HG02642 (cell line): ENCODE results near the gene POLR1A.

Source experiments
- ATAC-seq: cut with Tn5 transposase; IDR thresholded peaks from one replicate; pipeline ENCODE4 v1.9.1; 2021; ENCODE audit warnings: mild to moderate bottlenecking; ENCODE audit not compliant: unreplicated experiment, poor library complexity

The POLR1A gene

GRCh38 chr2:86066007-86066578, 39.6 kb downstream of the POLR1A start:
- ATAC-seq, result no peak

DNA sequence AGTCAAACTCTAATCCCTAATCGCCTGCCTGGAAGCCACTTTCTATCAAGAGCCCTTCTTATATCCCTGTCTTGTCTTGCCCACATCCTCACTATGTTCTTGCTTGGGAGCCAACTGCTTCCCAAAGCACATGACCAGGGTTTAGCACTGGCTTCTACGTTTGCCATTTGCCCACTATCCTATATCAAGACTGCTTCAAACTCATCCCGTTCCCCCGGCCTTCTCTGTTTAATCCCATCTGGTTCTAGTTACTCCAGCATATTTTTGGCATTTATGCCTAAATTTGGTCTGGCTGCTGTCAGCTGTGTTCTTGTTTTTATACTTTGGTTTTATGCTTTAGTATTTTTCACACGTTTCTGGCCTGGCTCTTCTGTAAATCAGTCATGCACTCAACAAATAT, 40.2 kb downstream of the POLR1A start:
- ATAC-seq, result no peak

- no peak for ATAC-seq
Measured at GRCh38 chr2:86064006-86064405, 41.7 kb downstream of the POLR1A start.

GRCh38 chr2:86062043-86062442, 43.6 kb downstream of the POLR1A start:
- ATAC-seq, result no peak

- no peak for ATAC-seq
Measured at GRCh38 chr2:86056590-86057331, 48.9 kb downstream of the POLR1A start.

DNA sequence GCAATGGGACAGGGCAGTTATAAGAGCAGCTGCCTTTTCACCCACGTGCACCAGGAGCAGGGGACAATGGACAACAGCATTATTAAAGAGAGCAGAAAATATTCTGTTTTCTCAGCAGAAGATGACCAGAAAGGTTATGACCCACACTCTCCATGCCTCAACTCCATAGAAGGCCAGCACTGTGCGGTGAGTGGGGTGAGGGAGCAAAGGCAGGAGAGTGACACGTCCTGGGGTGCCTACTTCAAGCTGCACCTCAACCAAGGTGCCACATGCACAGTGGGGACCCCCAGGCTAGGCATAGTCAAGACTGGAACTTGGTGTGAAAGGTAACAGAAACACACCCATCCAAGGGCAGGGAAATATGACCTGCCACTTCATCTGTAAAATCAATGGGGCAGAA, 50.4 kb downstream of the POLR1A start:
- ATAC-seq, result no peak

DNA sequence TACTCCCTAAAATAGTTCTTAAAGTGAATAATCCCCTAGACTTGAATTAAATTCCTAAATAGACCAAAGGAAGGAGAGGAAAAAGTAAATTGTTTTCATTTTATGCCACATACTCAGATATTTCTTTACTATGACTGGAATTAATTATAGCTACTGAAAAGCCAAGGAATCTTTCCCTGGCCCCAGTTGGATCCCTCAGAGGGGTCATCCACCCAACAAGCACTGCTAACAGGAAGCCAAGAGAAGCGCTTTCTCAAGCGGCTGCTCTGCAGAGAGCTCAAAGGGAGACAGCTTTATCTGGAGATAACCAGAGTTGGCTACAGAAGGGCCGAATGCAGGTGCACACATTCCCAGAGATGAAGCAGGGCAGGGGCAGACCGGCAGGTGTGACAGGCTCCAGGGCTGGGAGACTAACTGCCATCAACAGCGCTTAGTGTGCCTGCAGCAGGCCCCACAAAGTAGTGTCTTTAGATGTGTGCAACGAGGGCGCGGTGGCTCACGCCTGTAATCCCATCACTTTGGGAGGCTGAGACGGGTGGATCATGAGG, 51.1 kb downstream of the POLR1A start:
- no peak for ATAC-seq

GRCh38 chr2:86053166-86053565, 52.5 kb downstream of the POLR1A start:
- ATAC-seq, result no peak

- no peak for ATAC-seq
Measured at GRCh38 chr2:86052676-86053075, 53.0 kb downstream of the POLR1A start.

- no peak for ATAC-seq
Measured at GRCh38 chr2:86052265-86052664, 53.4 kb downstream of the POLR1A start.

DNA sequence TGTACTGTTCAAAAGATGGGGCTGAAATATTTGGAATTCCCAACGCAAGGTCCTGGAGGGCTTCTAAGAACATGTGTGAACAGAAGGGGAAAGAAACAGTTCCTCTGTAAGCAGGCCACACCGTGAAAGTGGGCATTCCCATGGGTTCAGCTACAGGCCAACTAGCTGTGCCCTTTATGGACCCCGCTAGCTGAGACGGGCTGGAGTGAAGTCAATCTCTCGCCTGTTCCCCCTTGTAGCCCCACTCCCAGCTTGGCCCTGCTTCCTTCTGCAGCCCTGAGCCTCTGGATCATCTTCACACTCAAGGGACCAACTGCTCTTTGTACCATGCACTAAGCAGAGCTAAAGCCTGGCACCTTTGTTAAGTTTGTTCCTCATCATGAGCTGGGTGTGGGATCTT, 55.4 kb downstream of the POLR1A start:
- no peak for ATAC-seq

- ATAC-seq, result no peak
Measured at GRCh38 chr2:86049529-86049928, 56.2 kb downstream of the POLR1A start.

- ATAC-seq, result no peak
Measured at GRCh38 chr2:86048888-86049287, 56.8 kb downstream of the POLR1A start.

DNA sequence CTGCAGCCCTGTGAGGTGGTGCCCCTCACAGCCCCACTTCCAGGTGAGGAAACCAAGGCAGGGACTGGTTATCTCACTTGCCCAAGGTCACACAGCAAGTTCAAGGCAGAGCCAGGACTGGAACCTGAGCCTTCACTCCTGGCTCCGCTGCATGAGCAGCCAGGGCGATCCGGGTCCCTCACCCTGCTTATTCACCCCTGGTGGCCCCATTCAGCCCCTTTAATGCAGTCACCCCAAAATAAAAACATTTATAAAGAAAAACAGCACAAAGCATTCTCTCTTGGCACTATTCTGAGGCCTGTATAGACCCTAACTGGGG, 57.3 kb downstream of the POLR1A start:
- ATAC-seq, result no peak

DNA sequence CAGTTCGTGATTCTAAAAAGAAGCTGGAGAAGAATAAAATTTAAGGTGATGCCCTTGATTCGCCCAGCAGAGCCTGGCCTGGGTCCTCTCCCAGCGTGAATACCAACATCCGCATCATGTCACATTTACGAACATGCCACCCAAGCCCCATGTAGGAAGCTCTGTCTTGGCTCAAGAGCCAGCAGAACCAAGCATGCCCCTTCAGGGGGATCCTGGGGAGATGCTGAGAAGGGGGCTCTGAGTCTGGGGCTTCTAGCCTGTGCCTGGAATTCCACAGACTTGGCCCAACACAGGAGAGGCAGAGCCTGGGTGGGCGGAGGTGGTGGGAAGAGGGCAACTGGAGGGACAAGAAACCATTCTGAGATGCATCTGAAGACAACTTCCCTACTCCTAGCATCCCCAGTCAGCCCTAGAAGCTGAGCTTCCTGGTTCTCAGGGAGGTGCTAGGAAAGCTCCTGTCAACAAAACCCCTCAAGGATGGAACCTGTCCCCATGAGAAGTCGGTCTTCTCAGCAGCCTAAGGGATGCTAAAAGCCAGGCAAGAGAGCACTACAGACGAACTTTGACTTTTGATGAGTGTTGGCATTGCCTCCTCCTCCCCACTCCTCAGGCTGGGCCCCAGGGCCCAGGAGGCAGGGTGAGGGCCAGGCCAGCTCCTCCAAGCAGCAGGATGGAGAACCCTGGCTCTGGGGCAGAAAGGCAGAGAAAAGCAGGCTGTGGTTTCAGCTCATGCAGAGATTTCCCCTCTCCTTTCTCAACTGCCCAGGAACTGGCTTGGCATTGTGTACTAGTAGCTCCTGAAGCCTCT, 57.9 kb downstream of the POLR1A start:
- no peak for ATAC-seq

DNA sequence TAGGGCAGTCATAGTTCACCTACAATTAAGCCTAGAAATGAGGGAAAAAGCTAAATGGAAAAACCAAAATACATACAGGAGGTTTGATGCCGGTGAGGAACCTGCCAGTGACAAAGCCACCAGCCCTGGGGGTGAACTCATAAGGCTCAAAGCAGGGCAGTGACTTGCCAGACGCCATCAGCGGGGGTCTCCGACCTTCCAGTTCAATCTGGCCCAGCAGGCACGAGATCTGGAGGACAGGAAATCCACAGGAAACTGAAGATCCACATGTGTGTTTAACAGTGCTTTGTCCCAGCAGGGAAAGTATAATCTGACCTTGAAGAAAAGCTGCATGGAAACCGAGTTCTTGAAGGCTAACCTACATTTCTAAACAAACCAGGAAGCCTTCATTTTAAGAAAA, 60.1 kb downstream of the POLR1A start:
- no peak for ATAC-seq

- no peak for ATAC-seq
Measured at GRCh38 chr2:86044614-86045013, 61.1 kb downstream of the POLR1A start.

DNA sequence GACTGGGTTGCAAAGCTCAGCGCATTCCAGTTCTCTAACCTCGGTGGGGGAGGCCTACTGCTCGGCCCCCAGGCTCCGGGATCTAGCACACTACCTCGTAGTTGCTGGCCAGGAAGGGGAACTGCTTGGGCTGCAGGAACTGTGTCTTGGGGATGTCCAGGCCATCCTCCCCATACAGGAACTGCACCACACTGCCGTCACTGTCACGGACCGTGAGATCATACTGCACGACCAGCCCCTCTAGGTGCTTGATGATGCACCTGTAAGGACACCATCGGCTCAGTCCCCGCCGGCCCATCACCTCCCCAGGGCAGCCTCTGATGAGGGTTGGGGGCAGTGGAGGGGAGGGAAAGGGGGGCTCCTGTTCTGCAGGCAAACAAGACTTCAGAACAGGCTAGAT, 61.6 kb downstream of the POLR1A start:
- no peak for ATAC-seq

DNA sequence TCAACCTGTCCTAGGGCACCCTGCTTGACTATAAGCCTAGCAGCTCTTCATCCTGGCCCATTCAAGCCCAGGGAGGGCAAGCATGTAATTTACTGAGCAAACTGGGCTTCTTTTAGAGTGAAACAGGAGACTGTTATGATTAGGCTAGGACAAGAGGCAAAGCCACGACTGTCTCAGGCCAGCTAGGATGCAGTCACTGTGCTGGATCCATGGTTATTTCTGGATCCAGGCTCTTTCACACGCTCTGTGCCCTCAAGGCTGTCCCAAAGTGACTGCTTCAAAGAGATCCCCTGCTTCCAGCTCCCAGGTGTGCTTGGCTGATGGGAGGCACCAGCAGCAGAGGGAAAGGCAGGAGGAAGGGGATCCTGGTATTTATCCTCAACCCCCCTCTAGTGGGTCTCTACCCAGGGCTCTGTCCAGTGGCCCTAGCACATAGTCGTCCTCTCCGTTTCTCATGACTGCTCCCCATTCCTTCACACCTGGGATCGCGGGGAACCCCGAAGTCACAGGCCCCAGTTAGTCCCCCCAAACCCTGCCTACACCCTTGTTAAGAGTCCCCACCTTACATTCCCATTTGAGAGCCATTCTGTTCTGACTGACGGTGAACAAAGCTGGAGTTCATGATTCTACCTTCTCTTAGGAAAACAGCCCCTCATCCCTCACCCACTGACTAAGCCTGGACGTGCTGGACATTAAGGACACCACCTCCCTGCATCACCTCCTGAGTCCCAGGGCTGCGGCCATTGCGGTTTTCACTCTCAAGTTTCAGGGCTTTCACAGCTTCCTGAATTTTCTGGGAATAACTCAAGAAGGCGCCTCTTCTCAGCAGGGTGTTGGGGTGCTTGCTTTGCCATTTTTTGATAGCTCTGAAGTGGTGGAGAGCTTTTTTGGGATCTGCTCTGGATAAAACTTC, 63.2 kb downstream of the POLR1A start:
- ATAC-seq, result no peak

- ATAC-seq, result no peak
Measured at GRCh38 chr2:86039963-86040655, 65.6 kb downstream of the POLR1A start.
